Jurkat, Clone E6-1 (cell line): ENCODE results near the gene ARHGAP44. TPM values are rescaled to one million over a fixed set of nuclear protein-coding genes. Genes with fewer than 3 reads are reported as not detected.

Experiments
- DNase-seq: peaks from one replicate; pipeline ENCODE4 v3.0.0-alpha.2; 2011; ENCODE audit warnings: low read depth, low spot score
- H3K4me3 ChIP-seq: 2 replicates; pipeline ENCODE4 v1.5.1; 2011; ENCODE audit warnings: mild to moderate bottlenecking, low read length, control low read depth, moderate library complexity
- polyA plus RNA-seq: library from polyadenylated mRNA; unstranded; fragments of >200 nt; gene quantifications from one replicate; pipeline ENCODE4 v1.2.1, GENCODE V29; 2012; ENCODE audit warnings: missing spikeins; ENCODE audit not compliant: insufficient read length, insufficient read depth

The ARHGAP44 gene, protein sequence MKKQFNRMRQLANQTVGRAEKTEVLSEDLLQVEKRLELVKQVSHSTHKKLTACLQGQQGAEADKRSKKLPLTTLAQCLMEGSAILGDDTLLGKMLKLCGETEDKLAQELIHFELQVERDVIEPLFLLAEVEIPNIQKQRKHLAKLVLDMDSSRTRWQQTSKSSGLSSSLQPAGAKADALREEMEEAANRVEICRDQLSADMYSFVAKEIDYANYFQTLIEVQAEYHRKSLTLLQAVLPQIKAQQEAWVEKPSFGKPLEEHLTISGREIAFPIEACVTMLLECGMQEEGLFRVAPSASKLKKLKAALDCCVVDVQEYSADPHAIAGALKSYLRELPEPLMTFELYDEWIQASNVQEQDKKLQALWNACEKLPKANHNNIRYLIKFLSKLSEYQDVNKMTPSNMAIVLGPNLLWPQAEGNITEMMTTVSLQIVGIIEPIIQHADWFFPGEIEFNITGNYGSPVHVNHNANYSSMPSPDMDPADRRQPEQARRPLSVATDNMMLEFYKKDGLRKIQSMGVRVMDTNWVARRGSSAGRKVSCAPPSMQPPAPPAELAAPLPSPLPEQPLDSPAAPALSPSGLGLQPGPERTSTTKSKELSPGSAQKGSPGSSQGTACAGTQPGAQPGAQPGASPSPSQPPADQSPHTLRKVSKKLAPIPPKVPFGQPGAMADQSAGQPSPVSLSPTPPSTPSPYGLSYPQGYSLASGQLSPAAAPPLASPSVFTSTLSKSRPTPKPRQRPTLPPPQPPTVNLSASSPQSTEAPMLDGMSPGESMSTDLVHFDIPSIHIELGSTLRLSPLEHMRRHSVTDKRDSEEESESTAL
- 8.5 TPM for polyA plus RNA-seq

GRCh38 chr17:12789481-12790248, at the start of gene ARHGAP44:
Gene ARHGAP44, plus strand, starts transcription at chr17:12789498. Its CDS starts 341 bp downstream, at chr17:12789839.
- DNase-seq, result no peak
- H3K4me3 ChIP-seq, result peak within 1 kb of the TSS; percentile 63

DNA sequence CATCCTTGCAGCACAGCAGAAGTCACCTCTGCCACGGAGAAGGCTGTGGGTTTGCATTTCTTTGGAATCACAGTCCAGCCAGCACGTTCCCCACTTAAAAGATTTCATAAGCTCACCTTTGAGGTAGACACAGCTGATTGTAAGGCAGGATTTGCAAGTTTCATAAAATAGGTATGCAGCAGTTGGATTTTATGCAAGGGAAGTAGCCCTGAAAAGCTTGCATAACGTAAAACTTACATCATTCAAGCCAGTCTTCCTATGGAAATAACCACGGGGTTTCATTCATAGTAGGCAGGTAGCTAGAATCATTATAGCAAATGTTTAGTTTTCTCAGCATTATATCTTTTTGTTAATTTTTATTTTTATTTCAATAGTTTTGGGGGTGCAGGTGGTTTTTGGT, 49.8 kb upstream of the ARHGAP44 start:
- DNase-seq, result no peak

GRCh38 chr17:12743046-12743445, 46.3 kb upstream of the ARHGAP44 start:
- no peak overlapping the region for H3K4me3 ChIP-seq
- DNase-seq, result no peak

More for the DNA sequence above, 49.8 kb upstream of the ARHGAP44 start:
- no peak overlapping the region for H3K4me3 ChIP-seq

GRCh38 chr17:12744298-12744697, 45.0 kb upstream of the ARHGAP44 start:
- no peak overlapping the region for H3K4me3 ChIP-seq
- DNase-seq, result no peak

- DNase-seq, result no peak
- H3K4me3 ChIP-seq, result no peak overlapping the region
Observed at GRCh38 chr17:12744786-12745185, 44.5 kb upstream of the ARHGAP44 start.

DNA sequence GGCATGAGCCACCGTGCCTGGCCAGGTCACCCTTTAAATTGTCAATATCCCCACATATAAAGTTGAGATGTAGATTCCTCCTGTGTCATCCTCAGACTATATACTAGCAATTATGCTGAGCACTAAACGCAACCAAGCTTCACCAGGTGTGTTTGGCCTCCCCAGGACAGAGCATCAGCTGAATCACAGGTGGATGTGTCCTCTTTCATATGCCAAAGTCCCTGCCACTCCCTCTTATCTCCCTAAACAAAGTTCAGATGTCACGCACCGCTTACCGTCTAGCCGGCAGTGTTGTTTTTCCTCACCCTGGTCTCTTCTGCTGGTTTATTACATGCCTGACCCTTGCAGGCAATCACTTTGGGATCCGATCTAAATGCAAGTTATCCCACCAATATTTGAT, 43.8 kb upstream of the ARHGAP44 start:
- H3K4me3 ChIP-seq, result no peak overlapping the region
- no peak for DNase-seq

GRCh38 chr17:12756786-12757185, 32.5 kb upstream of the ARHGAP44 start:
- no peak for DNase-seq
- H3K4me3 ChIP-seq, result no peak overlapping the region

GRCh38 chr17:12759090-12759489, 30.2 kb upstream of the ARHGAP44 start:
- DNase-seq, result no peak
- no peak overlapping the region for H3K4me3 ChIP-seq

DNA sequence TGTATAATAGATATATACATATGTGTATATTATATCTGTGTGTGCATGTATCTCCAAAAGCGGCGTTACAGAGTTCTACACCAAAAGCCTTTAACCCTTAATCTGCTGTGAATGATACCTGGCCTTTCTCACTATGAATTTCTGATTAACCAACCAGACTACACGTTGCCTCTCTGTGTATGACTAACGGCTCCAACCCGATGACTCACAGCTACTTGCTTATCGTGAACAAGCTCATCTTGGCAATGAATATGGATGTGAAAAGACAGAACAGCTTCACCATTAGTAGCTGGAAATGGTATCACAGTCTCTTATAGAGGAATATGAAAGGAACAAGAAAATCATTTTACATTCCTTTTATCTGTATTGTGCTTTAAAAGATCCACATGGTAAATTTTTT, 23.8 kb upstream of the ARHGAP44 start:
- DNase-seq, result no peak
- H3K4me3 ChIP-seq, result no peak overlapping the region

DNA sequence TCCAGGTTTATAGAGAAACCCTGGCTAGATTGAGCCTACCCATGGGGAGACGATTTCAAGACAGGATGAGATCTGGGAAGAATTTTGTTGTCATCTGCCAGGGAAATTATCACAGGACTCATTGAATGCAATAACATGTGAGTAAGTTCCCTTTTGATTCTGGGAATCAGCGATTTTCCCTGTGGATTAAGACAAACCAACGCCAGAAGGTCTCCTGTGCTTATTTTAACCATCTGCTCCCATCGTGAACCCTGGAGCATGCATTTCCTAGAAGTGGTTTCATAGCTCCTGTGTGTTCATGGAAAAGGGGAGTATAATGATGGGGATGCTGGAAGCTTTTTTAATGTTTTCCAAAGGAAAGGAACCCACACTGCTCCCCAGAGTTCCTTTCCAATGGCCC, 21.0 kb upstream of the ARHGAP44 start:
- H3K4me3 ChIP-seq, result no peak overlapping the region
- DNase-seq, result no peak

DNA sequence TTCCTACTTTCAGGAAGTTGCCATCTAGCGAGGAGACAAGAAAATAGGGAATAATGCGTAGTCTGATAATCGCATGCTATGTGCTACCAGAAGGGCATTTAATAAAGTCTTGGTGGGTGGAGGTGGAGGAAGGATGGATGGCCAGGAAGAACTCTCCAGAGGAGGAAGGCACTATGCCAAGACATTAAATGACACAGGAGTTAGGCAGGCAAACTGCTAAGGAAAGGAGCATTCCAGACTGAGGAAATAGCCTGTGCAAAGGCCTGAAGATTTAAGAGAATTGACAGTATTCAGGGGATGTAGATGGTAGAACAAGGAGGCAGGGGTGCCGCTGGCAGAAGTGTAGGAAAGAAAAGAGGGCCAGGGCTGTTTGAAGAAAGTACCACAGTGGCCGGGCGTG, 19.3 kb upstream of the ARHGAP44 start:
- no peak for DNase-seq
- H3K4me3 ChIP-seq, result no peak overlapping the region

DNA sequence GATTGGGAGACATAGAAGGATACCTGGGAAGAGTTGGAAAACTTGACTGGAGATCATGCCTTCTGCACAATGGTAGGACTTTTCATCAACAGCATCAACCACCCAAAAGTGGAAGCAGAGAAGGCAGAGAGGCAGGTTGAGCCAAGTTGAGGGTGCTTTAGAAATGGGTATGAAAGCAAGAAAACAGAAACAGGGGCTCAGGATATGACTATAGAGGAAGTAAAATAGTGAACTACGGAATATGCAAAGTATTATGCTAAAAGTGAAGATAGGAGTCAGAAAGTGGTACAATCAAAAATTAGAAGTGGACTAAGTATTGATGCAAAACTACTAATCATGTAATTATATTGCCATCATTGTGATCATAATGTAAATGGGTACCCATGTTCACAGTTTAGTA, 16.1 kb upstream of the ARHGAP44 start:
- no peak for DNase-seq
- H3K4me3 ChIP-seq, result no peak overlapping the region

DNA sequence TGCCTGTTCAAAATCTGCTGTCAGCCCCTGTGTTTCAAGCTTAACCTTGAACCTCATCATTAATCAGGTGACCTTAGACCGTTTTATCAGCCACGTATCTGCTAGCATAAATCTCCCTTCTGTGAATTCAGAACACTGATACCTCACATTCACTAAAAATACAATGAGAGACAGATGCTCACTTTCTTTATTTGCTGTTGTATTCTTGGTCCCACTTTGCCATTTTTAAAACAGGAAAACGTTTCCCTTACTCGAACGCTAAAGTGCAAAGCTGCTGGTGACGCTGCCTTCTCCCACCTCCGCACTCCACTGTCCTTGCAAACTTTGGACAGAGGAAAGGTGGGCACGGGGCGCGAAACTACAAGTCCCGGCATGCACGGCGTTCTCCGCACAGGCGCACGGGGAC, 220 bp upstream of the ARHGAP44 start:
- peak overlapping the region; percentile 63 for H3K4me3 ChIP-seq
- peak; percentile 14 for DNase-seq

GRCh38 chr17:12790249-12791106, 1.2 kb downstream of the ARHGAP44 start:
- H3K4me3 ChIP-seq, result peak overlapping the region; percentile 63
- DNase-seq, result no peak

GRCh38 chr17:12794919-12795532, 5.7 kb downstream of the ARHGAP44 start:
- no peak for DNase-seq
- H3K4me3 ChIP-seq, result no peak overlapping the region

- no peak for DNase-seq
- H3K4me3 ChIP-seq, result no peak overlapping the region
Observed at GRCh38 chr17:12800855-12801365, 11.6 kb downstream of the ARHGAP44 start.

DNA sequence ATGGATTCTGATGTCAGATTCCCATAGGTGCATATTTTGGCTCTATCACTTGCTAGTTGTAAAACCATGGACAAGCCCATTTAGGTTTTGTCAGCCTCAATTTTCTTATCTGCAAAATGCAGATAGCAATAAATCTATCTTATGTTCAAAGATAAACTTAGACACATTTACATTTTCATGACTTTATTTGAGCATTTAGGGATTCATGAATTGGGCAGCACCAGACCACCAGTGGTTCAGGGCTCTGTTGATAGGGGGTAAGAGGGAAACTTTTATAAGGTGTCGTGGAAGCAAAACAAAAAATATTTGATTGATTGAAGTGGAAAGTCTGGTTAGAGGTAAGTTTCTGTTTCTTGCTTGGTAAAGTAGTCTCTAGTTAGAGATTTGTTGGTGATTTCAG, 17.3 kb downstream of the ARHGAP44 start:
- no peak overlapping the region for H3K4me3 ChIP-seq
- DNase-seq, result no peak

- DNase-seq, result no peak
- H3K4me3 ChIP-seq, result no peak overlapping the region
Observed at GRCh38 chr17:12808723-12809122, 19.4 kb downstream of the ARHGAP44 start.
